ENCODE data around the gene TUSC7.

TUSC7 gene

GRCh38 chr3:116743062-116743461 lies 33.5 kb downstream of the TUSC7 start:
- no peaks in the 10 kb centered on the region for H3K9me2 ChIP-seq (replicated peaks; ENCODE audit: low read depth, low read length)
- no peak overlapping the region for H2AFZ ChIP-seq (ENCODE audit: low read length)
- H3K27me3 ChIP-seq (ENCODE audit: insufficient read depth, low read length, poor library complexity, severe bottlenecking): no peaks in the 10 kb centered on the region
- no peaks in the 10 kb centered on the region for H3K79me2 ChIP-seq (ENCODE audit: insufficient read depth, low read length)
- H4K20me1 ChIP-seq (ENCODE audit: insufficient read depth, low read length, poor library complexity, severe bottlenecking): no peaks in the 10 kb centered on the region
- H3K4me1 ChIP-seq (ENCODE audit: insufficient read depth, low read length, poor library complexity, severe bottlenecking): no peaks in the 10 kb centered on the region
- TF ChIP-seq EZH2phosphoT487 (IDR thresholded peaks at IDR 0.05; ENCODE audit: borderline replicate concordance) (no peak), CTCF (conservative IDR thresholded peaks at IDR 0.05; ENCODE audit: low read length) (no peak)
- H3F3A ChIP-seq (ENCODE audit: low read depth): no peaks in the 10 kb centered on the region
- no peak overlapping the region for H3K4me3 ChIP-seq (ENCODE audit: low read length, poor library complexity, severe bottlenecking)
- H3K9me3 ChIP-seq (ENCODE audit: insufficient read depth, low read depth, low read length): no peaks in the 10 kb centered on the region
- H3K9ac ChIP-seq (ENCODE audit: low read depth, low read length, poor library complexity, severe bottlenecking): no peak overlapping the region
- no peaks in the 10 kb centered on the region for H3K36me3 ChIP-seq (ENCODE audit: insufficient read depth, low read length)
- no peak overlapping the region for H3K4me2 ChIP-seq (ENCODE audit: low read depth, low read length, poor library complexity, severe bottlenecking)

- H3K9ac ChIP-seq (ENCODE audit: low read depth, low read length, poor library complexity, severe bottlenecking): no peak overlapping the region
- H3K36me3 ChIP-seq (ENCODE audit: insufficient read depth, low read length): no peaks in the 10 kb centered on the region
- no peaks in the 10 kb centered on the region for H3K4me1 ChIP-seq (ENCODE audit: insufficient read depth, low read length, poor library complexity, severe bottlenecking)
- TF ChIP-seq EZH2phosphoT487 (IDR thresholded peaks at IDR 0.05; ENCODE audit: borderline replicate concordance) (no peak), CTCF (conservative IDR thresholded peaks at IDR 0.05; ENCODE audit: low read length) (no peak)
- no peaks in the 10 kb centered on the region for H3K9me2 ChIP-seq (replicated peaks; ENCODE audit: low read depth, low read length)
- H3F3A ChIP-seq (ENCODE audit: low read depth): no peaks in the 10 kb centered on the region
- no peak overlapping the region for H3K4me2 ChIP-seq (ENCODE audit: low read depth, low read length, poor library complexity, severe bottlenecking)
- H2AFZ ChIP-seq (ENCODE audit: low read length): no peak overlapping the region
- no peaks in the 10 kb centered on the region for H3K9me3 ChIP-seq (ENCODE audit: insufficient read depth, low read depth, low read length)
- no peaks in the 10 kb centered on the region for H4K20me1 ChIP-seq (ENCODE audit: insufficient read depth, low read length, poor library complexity, severe bottlenecking)
- no peaks in the 10 kb centered on the region for H3K79me2 ChIP-seq (ENCODE audit: insufficient read depth, low read length)
- no peak overlapping the region for H3K4me3 ChIP-seq (ENCODE audit: low read length, poor library complexity, severe bottlenecking)
- no peaks in the 10 kb centered on the region for H3K27me3 ChIP-seq (ENCODE audit: insufficient read depth, low read length, poor library complexity, severe bottlenecking)
Observed at GRCh38 chr3:116749388-116749787, 39.8 kb downstream of the TUSC7 start.

- Histone ChIP-seq H3K36me3 (ENCODE audit: insufficient read depth, low read length) (no peaks in the 10 kb centered on the region), H3K79me2 (ENCODE audit: insufficient read depth, low read length) (no peaks in the 10 kb centered on the region), H3K4me1 (ENCODE audit: insufficient read depth, low read length, poor library complexity, severe bottlenecking) (no peaks in the 10 kb centered on the region), H3K27me3 (ENCODE audit: insufficient read depth, low read length, poor library complexity, severe bottlenecking) (no peaks in the 10 kb centered on the region), H3K9me3 (ENCODE audit: insufficient read depth, low read depth, low read length) (no peaks in the 10 kb centered on the region), H3K9ac (ENCODE audit: low read depth, low read length, poor library complexity, severe bottlenecking) (no peak overlapping the region), H3K4me3 (ENCODE audit: low read length, poor library complexity, severe bottlenecking) (no peak overlapping the region), H2AFZ (ENCODE audit: low read length) (no peak overlapping the region), H4K20me1 (ENCODE audit: insufficient read depth, low read length, poor library complexity, severe bottlenecking) (no peaks in the 10 kb centered on the region), H3K4me2 (ENCODE audit: low read depth, low read length, poor library complexity, severe bottlenecking) (no peak overlapping the region), H3K9me2 (replicated peaks; ENCODE audit: low read depth, low read length) (no peaks in the 10 kb centered on the region), H3F3A (ENCODE audit: low read depth) (no peaks in the 10 kb centered on the region)
- TF ChIP-seq EZH2phosphoT487 (IDR thresholded peaks at IDR 0.05; ENCODE audit: borderline replicate concordance) (no peak), CTCF (conservative IDR thresholded peaks at IDR 0.05; ENCODE audit: low read length) (no peak)
Observed at GRCh38 chr3:116757315-116757714, 47.7 kb downstream of the TUSC7 start.
